NCI-H2171 treated with DMSO at 0.1 percent for 48 hours (cell line): ENCODE data around the gene FOXS1.

Experiments used
- DNase-seq: peaks from one replicate; lab custom pipeline; 2025; lab: John Stamatoyannopoulos, UW

Gene FOXS1

DNA sequence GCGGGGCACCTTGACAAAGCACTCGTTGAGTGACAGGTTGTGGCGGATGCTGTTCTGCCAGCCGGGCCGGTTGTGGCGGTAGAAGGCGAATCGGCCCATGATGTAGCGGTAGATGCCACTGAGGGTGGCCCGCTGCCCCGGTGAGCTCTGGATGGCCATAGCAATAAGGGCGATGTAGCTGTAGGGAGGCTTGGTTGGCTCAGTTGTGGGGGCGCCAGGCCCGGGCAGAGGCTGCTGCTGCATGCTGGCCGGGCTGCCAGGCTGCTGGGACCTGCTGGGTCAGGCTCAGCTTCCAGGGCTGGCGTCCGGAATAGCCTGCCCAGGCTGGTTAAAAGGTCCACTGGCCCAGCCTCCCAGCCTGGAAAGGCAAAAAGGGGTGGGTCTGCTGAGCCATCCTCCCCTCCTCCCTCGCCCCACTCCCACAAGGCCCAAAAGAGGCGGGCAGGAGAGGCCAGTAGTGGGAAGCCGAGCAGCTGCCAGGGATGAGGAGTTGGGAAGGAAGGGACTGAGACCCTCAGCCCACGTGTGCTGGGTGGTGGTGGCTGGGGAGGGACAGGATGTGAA is at the start of gene FOXS1:
FOXS1 (minus strand) TSS at position 305 of the 564 bp plus-strand sequence; CDS start at position 243, 62 bp downstream.
- DNase-seq: no peak

DNA sequence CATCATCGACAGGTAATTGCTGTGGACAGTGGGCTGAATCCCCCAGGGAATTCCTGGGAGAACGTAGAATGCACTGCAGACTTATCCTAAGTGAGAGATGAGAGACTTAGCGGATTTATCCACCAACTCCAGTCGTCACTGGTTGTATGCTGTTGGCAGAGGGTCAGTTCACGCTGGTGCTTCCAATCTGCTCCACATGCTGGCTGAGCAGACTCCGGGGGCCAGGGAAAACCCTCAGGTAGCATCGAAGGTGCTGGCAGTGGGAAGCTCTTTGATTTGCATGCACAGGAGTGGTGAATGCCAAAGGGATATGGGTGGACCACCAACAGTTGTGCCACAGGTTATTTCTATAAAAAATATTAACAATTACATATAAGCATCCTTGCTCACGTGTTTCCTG is 45.2 kb upstream of the FOXS1 start:
- DNase-seq: no peak

DNA sequence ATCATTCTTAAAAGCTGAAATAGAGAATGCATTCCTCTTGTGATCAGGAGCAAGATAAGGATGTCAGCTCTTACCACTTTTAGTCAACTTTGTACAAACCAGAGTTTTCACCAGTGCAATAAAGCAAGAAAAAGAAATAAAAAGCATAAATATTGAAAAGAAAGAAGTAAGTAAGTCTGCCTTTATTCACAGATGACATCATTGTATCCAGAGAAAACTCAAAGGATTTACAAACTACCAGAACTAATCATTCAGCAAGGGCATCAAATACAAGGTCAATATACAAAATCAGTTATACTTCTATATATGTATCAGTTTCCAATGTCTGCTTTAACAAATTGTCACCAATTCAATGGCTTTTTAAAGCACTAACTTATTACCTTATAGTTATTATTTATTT is 38.4 kb upstream of the FOXS1 start:
- no peak for DNase-seq

DNA sequence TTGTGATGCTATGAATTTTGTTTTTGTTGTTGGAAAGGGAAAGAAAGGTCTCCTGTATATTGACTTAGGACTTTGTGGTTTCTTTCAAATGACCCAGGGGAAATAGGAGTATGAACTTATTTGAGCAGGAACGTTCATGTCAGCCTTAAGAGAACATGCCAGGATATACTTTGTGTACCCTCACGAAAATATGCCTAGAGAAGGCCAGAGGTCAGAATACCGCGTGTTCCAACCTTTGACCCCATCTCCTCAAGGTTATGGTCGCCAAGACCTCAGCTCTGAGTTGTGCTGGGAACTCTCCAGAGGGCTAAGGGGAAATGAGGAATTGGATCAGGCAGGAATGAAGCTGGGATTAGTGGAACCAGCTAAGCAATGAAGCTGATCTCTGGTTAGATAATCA is 36.5 kb upstream of the FOXS1 start:
- DNase-seq: no peak

DNA sequence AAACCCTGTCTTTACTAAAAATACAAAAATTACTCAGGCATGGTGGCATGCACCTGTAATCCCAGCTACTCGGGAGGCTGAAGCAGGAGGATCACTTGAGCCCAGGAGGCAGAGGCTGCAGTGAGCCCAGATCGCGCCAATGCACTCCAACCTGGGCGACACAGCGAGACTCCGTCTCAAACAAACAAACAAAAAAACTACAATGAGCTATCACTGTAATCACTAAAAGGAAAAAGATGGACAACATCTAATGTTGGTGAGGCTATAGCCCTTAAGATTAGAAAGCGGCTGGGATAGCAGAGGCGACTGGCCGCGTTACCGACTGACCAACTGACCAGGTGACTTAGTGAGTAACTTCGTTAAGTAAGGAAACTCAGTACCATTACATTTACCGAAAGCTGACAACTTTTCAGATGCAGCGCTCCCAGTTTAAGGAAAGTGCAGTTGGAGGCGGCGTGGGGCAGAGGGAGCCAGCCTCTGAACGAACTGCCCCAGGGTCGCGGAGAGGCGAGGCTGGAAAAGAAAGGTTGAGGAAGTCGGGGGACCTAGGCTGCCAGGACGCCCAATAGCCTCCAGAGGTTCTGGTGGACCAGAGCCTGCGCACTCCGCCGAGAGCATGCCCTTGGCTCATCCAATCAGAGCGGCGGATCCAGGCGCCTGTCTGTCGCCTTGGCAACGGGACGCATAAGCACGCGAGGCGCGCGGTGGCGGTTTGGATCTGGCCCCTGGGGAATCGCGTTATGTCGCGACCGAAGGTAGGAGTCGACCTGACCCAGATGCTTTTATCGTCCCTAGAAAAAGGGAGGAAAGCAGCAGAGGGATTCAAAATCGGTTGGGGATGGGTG is 34.0 kb upstream of the FOXS1 start:
- peak; percentile 94 for DNase-seq

DNA sequence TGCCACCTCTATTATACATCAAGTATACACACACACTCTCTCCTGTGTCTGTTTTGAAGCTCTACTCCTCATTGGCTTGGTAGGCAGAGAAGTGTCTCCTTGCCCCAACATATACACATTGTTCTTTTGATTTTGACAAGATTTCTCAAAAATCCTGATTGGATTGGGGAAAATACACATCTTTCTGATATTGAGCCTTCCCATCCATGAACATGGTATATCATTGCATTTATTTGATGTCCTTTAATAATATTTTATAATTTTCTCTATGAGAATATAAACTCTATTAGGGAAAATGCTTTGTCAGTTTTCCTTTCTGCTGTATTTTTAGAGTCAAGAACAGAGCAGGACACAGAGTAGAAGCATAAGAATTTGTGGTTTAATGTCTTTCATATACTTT is 32.3 kb upstream of the FOXS1 start:
- no peak for DNase-seq

DNA sequence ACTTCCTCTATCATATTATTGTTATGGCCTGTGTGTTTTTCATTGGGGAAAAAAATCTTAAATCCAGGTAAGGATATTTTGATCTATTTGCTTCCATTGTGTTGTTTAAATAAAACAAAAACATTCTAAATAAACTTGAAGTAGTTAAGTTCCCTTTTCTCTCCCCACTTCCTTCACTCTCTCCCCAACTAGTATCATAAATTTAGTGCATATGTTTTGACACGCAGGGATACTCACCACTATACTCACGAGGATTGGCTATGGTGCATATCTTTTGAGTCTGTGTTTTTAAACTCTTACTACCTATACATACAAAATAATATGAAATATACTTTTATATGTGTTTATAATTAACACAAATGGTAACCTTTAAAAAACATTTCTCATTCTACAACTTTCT is 30.3 kb upstream of the FOXS1 start:
- DNase-seq: no peak

DNA sequence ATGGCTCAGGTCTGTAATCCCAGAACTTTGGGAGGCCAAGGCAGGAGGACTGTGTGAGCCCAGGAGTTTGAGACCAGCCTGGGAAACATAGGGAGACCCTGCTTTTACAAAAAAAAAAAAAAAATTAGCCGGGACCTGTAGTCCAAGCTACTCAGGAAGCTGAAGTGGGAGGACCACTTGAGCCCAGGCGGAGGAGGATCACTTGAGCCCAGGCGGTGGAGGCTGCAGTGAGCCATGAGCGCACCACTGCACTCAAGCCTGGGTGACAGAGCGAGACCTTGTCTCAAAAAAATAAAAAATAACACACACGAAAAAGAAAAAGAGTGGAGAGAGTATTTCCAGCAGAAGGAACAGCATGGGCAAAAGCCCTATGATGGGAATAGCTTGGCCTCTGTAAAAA is 27.0 kb upstream of the FOXS1 start:
- no peak for DNase-seq

DNA sequence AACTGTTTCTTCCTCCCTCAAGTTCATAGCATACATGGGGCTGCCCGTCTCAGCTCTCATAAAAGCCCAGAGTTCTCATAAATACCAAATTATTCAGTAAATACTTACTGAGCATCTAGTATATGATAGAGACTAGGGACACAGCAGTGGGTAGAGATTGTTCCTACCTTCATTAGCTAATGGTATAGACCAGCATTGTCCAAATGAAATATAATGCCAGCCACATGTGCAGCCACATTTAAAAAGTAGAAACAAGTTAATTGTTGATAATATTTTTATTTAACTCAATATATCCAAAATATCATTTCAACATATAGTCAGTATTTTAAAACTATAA is 26.2 kb upstream of the FOXS1 start:
- DNase-seq: no peak

DNA sequence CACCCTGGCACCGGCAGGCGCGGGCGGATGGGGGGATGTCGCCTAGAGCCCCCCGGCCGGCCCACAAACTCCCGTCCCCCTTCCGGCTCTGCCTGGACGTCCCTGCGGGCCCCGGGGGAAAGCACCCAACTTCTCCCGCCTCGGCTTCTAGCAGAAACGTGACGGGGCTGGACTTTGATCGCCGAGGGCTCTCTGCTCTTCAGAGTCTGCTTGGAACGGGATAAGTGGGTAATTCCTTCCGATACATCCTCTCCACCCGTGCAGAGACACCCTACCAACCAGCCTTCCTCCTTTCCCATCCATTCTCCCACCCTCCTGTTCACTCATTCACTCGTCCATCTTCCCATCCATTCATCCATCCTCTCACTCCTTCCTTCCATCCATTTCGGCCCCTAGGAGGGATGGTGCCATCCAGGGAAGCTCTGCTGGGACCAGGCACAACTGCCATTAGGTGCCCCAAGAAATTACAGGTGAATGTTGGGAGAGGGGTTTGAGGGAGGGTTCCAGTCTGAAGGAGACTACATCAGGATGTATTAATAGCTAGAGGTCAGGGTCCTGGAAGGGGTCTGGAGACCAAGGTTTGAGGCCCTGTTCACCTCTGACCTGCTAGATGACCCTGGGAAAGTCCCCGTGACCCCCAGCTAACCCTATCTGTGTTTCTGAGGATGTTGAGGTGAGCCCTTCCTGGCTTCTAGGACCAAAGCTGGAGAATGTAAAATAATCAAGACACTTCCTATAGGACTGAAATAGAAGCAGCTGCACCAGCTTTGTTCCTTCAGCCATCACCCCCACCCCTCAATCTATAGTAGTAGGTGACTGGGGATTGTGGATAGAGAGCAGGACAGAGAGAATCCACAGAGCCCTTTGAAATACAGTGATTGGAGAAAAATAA is 25.6 kb upstream of the FOXS1 start:
- DNase-seq: no peak

DNA sequence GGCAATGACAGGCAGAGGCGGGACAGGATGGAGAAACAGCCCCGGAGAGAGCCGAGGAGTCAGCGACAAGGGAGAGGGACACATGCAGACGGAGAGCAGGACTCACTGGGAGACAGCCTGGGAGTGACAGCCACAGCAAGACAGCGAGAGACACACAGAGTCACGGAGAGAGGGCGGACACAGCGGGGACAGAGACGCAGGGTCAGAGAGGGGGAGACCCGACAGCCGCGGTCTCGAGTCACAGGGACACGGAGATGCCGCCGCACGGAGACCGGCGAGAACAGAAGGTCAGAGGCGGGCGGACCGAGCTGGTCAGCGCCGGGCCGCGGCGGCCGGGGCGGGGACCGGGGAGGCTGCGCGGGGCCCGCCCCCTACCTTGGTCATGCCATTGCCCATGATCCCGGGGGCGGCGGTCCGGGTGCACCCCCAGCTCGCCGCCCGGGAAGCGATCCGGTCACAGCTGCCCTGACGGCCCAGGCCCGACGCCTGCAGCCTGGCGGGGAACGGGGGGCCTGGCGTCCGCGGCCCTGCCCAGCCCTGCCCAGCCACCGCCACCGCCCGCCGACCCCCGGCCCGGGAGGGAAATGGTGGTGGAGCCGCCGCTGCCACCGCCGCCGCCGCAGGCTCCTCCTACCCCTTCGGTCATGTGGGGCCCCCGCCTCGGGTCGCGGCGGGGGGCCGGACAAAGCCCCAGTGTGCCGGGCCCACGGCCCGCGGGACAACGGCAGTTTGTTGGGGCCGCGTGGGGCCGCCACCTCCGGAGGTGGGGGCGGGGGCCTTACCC is 24.7 kb upstream of the FOXS1 start, which contains the start of the genes DUSP15 and TTLL9:
DUSP15 (minus strand) TSS at position 586 of the 784 bp plus-strand sequence; CDS start at position 396, 190 bp downstream.
TTLL9 (plus strand) TSS at position 693 of the 784 bp plus-strand sequence. CDS start 493 bp downstream, outside the sequence.
- peak; percentile 40 for DNase-seq

DNA sequence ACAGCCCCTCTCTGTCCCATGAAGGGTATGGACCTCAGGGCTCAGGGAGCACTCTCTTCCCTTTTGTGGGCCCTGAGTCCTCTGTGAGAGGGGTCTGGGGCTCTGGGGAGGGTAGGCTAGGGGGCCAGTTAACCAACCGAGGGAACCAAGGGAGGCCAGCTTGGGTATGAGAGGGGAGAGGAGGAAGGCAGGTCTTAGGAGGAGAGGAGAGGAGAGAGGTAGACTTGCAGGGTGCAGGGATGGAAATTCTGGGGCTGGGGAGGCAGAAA is 24.2 kb upstream of the FOXS1 start:
- no peak for DNase-seq

DNA sequence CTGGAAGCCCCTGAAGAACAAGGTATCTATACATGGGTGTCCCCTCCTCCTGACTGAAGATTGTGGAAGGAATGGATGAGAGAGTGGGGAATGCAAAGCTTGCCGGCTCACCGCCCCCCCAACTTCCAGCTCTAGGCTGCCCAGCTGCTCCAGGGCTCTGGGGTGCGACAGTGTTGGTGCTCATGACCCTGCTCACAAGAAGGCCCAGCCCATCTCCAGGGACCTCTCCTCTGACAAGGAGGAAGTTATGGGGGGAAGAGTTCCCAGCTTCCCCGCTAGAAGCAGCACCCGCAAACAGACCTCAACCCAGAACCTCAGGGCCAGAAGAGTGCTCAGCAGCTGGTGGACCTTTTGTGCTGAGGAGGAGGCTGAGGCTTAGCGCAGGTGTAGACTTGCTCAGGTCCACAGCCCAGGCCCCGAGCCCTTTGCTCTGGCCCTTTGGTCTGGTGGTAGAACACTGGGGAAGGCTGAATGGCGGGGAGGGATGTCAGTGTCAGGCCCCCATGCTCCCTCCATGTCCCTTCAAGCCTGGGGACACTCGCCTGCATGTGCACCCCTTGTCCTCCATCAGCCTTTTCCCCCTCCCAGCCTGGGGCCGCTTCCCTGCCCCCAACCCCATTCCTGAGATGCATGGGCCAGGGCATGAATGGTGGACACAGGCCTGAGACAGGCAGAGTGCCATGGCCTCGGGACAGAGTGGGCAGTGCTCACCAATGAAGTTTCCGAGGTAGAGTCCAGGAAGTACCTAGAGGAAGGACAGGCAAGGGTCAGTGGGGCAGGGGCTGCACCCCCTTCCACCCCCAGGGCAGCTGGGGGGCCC is 23.7 kb upstream of the FOXS1 start:
- DNase-seq: no peak

DNA sequence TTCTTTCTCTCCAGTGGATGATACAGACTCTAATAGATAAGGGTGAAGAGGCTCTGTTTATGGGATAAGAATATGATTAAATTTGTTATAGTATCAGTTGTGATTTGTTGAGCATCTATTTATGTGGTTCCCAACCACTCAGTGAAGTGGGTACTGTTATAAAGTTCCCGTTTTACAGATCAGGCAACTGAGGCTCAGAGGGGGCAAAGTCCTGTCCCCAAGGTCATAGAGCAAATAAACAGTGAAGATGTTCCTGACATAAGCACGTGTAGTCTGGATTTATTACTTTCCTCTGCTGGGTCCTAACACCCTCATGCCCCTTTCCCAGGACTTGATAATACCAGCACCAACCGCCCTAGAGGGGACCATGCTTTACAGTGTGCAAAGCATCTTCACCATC is 20.8 kb upstream of the FOXS1 start:
- DNase-seq: no peak

DNA sequence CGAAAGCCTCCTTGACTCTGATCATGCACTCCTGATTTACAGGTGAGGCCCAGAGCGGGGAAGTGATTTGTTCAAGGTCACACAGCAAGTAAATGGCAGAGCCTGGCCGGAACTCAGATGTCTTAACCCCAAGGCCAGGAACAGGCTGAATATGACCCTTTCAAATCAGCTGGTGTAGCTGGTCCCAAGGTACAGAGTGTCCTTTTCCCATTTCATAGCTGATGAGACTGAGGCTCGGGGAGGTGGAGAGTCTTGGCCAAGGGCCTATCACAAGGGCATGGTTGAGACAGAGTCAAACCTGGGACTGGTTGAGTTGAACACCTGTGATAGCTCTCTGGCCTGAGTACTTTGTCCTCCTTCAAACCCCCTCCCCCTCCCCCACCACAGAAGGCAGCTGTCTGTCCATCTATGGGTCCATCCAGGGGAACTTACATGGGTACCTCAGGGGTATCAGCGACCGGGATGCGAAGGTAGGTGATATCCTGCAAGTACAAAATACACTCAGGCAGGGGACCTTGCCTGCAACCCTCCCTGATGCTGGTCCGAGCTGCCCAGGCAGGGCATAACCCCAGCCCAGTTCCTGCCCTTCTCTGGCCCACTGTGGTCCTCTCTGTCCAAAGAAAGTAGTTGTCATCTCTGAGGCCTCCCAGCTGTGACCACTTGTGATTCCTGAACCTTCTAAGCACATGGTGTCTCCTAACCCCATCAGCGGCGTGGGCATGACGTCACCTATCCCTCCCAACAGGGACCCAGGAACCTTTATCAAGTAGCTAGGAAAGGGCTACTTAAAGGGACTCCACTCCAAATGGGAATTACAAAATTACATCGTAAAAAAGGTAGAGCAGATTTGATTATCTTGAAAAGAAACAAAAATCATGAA is 19.4 kb upstream of the FOXS1 start:
- no peak for DNase-seq

DNA sequence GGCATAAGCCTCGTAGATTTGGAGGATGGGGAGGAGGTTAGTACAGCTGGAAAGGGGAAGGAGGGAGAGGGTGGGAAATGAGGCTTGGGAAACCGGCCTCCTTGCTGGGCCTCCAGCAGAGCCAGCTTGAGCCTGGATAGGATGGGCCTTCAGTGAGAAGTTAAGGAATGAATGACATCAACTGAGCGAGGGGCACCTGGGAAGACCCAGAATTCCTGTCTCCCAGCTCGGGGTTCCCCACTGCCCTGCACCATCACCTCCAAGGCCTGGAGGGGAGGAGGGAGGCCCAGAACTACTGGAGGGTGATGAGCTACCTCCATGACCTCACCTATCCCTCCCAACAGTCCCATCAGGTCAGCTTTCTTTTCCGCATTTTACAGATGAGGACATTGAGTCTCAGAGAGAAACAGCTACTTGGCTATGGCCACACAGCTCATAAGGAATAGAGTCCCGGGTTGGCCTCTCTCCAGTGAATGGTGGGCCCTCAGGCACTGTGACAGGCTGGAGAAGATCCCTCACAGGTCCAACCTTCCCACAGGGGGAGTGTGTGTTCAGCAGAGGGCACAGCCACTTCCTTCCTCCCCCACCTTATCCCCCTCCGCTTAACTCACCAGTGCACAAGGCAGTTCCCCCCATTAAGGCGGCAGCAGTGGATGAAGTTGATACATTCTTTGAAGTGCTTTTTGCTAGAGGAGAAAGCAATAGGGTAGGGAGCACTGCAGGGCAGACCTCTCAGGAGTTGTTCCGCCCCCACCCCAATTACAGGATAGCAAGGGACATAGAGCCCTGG is 18.1 kb upstream of the FOXS1 start:
- DNase-seq: no peak

DNA sequence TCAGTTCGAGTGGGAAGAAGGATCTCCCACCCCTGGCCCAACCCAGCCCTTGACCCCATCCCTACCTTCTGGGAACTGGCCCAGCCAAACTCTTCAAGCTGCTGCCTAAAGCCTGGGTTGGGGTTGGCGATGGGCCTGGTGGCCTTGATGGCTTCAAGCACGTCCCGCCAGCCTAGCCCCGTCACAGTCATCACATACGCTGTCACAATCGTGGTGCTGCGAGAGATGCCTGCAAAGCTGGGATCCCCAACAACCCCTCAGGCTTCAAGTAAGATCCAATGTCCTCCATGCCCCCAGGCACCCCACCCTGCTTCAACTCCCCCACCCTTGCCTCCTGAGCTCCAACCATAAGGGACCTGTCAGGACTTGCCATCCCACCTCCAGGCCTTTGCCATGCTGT is 17.1 kb upstream of the FOXS1 start:
- no peak for DNase-seq

DNA sequence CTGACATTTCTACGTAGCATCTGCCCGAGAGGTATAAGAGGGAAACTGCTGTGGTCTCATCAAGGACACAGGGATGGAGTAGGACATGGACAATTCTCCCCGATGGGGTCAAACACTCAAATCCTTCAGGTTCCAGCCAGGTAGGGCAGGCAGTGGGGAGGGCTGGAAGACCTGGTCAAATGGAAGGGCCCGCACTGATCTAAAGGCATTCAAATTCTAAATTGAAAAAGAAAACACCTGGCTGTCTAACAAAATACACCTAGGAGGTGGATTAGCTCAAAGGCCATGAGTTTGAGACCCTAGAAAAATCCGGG is 16.7 kb upstream of the FOXS1 start:
- DNase-seq: no peak

DNA sequence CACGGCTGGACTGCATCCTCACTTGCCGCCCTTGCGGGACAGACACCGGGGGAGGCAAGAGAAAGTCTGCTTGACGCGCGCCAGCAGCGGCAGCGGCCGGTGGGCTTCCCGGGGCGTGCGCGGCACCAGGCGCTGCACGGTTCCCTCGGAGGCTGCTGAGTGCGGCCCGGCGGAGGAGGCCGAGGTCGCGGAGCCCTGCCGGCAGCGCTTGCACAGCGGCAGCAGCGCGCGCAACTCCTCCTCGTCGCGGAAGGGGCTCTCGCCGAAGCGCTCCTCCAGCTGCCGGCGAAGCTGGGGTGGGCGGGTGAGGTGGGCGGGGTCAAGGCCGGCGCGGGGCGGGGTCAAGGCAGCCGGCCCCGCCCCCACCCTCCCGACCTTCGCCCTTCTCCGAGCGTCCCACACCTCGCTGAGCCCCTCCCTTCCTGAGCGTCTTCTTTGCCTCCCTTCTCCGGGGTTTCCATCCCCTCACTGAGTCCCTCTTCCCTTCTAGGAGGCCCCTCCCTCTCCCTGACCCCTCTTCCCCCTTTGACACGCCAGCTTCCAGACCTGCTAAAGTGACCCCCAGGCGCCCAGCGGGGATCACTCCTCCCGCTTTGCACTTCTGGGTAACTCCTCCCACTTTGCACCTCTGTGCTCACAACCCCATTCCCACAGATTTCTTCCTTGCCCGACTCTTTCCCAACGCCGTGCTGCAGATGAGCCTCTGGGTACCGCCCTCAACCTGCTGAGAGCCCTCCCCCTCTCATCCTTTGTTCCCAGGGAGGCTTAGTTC is 16.2 kb upstream of the FOXS1 start:
- DNase-seq: peak; percentile 90
